ENCODE results near the gene COPA. TPM values are rescaled to one million over a fixed set of nuclear protein-coding genes. Genes with fewer than 3 reads are reported as not detected.

COPA gene
- total RNA-seq, 2 experiments from 2014 or later, result 117 to 118 TPM

DNA sequence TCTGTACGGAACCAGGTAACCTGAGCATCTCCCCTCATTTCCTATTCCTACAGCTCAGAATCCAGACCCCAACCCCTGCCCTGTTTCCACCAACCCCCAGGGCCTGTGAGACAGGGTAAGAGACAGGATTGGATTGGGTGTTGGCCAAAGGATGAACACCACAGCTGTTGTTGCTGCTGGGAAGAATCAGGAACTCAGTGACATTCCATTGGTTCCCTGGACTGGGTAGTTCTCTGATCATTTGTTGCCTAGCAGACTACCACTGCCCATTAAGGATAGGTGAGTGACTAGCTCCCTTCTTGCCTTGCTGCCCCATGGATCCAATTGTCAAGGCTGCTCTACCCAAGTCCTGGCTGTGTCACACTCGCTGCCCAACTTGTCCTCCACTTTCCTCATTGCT is 10.2 kb upstream of the COPA start:
- ATAC-seq (no peak), DNase-seq (no peak)
- no peaks in the 10 kb centered on the region for H3K9me3 Mint-ChIP-seq
- H3K4me3 Mint-ChIP-seq, result no peak overlapping the region
- peaks cover 44% of the 10 kb centered on the region for H3K36me3 Mint-ChIP-seq (ENCODE audit: low read depth)
- POLR2A ChIA-PET, result interaction anchor here (1.2 to 2.3 kb wide), 3 partner anchors 10 to 56 kb away, joined by 4 to 9 read pairs (median 6); partner anchors contain the start of genes COPA and NCSTN
- no peak for TF ChIP-seq CTCF (IDR thresholded peaks at IDR 0.05)
- intact Hi-C loops (cut with micrococcal nuclease), result no loop called here
- no peak overlapping the region for H3K27ac Mint-ChIP-seq
- peaks cover 2% of the 10 kb centered on the region for H3K4me1 Mint-ChIP-seq (ENCODE audit: low read depth)
- CTCF ChIA-PET, result interaction anchor here (1.2 to 7.5 kb wide), 7 partner anchors 8 to 62 kb away, joined by 3 to 87 read pairs (median 6); no protein-coding TSS in a partner anchor
- H3K27me3 Mint-ChIP-seq, result no peaks in the 10 kb centered on the region

GRCh38 chr1:160352555-160352954 is 9.5 kb upstream of the COPA start:
- peaks cover 44% of the 10 kb centered on the region for H3K36me3 Mint-ChIP-seq (ENCODE audit: low read depth)
- ChIA-PET POLR2A (interaction anchor here (2.0 to 2.3 kb wide), 2 partner anchors 9 to 56 kb away, joined by 6 to 9 read pairs; partner anchors contain the start of genes COPA and NCSTN), CTCF (interaction anchor here (1.2 to 7.5 kb wide), 3 partner anchors 11 to 62 kb away, joined by 3 to 87 read pairs (median 13); no protein-coding TSS in a partner anchor)

GRCh38 chr1:160351629-160352028 is 8.6 kb upstream of the COPA start:
- DNase-seq (no peak), ATAC-seq (no peak)
- H3K36me3 Mint-ChIP-seq (ENCODE audit: low read depth), result peaks cover 44% of the 10 kb centered on the region
- no peaks in the 10 kb centered on the region for H3K9me3 Mint-ChIP-seq
- CTCF ChIA-PET, result interaction anchor here (1.2 to 7.5 kb wide), 5 partner anchors 10 to 266 kb away, joined by 3 to 87 read pairs (median 4); no protein-coding TSS in a partner anchor
- intact Hi-C loops (cut with micrococcal nuclease), result no loop called here
- H3K27me3 Mint-ChIP-seq, result no peaks in the 10 kb centered on the region
- TF ChIP-seq CTCF (IDR thresholded peaks at IDR 0.05), result no peak
- peaks cover 10% of the 10 kb centered on the region for H3K4me1 Mint-ChIP-seq (ENCODE audit: low read depth)
- no peak overlapping the region for H3K4me3 Mint-ChIP-seq
- no peak overlapping the region for H3K27ac Mint-ChIP-seq
- POLR2A ChIA-PET, result interaction anchor here (0.6 to 2.3 kb wide), 5 partner anchors 8 to 57 kb away, joined by 3 to 9 read pairs (median 3); partner anchors contain the start of genes COPA and NCSTN

More at GRCh38 chr1:160352555-160352954, 9.5 kb upstream of the COPA start:
- no peak overlapping the region for H3K4me3 Mint-ChIP-seq
- DNase-seq (no peak), ATAC-seq (no peak)
- TF ChIP-seq CTCF (IDR thresholded peaks at IDR 0.05), result no peak
- H3K27ac Mint-ChIP-seq, result no peak overlapping the region
- H3K27me3 Mint-ChIP-seq, result no peaks in the 10 kb centered on the region
- H3K4me1 Mint-ChIP-seq (ENCODE audit: low read depth), result peaks cover 2% of the 10 kb centered on the region
- H3K9me3 Mint-ChIP-seq, result no peaks in the 10 kb centered on the region
- intact Hi-C loops (cut with micrococcal nuclease), result no loop called here

DNA sequence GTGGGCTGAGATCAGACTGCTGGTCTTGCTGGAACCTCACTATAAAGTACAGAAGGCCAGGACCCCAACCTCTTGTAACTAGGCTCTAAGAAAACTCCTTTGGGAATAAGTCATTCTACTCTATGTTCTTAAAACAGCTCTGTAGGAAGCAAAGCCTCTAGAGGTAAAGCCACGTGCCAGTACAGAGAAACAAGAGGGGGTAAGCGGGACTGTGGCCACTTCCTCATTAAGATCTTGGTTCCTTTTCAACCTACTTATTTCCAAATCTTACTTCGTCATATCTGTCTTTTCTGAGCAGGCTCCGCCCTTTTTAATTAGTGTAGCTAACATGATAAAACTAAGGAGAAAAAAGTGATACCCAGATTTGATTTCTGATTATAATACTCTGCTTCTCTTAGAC is 3.9 kb upstream of the COPA start:
- intact Hi-C loops (cut with micrococcal nuclease), result no loop called here
- Mint-ChIP-seq H3K9me3 (no peaks in the 10 kb centered on the region), H3K4me1 (ENCODE audit: low read depth) (peaks cover 29% of the 10 kb centered on the region), H3K36me3 (ENCODE audit: low read depth) (peaks cover 26% of the 10 kb centered on the region), H3K4me3 (no peak overlapping the region), H3K27me3 (no peaks in the 10 kb centered on the region), H3K27ac (no peak overlapping the region)
- POLR2A ChIA-PET, result interaction anchor here (0.7 kb wide), 1 partner anchor 9 kb away, joined by 3 read pairs; no protein-coding TSS in a partner anchor
- ATAC-seq (no peak), DNase-seq (no peak)
- CTCF ChIA-PET, result interaction anchor here (1.5 to 3.2 kb wide), 5 partner anchors 8 to 262 kb away, joined by 3 to 22 read pairs (median 3); no protein-coding TSS in a partner anchor
- TF ChIP-seq CTCF (IDR thresholded peaks at IDR 0.05), result no peak

DNA sequence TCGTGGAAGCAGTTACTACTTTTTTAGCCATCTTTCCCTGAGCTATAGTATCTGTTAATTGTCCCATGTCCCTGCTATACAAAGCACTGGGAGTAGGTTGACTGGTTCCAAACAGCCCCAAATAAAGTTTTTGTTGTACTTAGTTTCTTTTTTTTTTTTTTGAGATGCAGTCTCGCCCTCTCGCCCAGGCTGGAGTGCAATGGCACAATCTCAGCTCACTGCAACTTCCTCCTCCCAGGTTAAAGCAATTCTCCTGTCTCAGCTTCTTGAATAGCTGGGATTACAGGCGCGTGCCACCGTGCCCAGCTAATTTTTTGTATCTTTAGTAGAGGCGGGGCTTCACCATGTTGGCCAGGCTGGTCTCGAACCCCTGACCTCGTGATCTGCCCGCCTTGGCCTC is 3.4 kb upstream of the COPA start:
- Mint-ChIP-seq H3K4me3 (no peak overlapping the region), H3K36me3 (ENCODE audit: low read depth) (peaks cover 26% of the 10 kb centered on the region), H3K27ac (no peak overlapping the region), H3K9me3 (no peaks in the 10 kb centered on the region), H3K27me3 (no peaks in the 10 kb centered on the region), H3K4me1 (ENCODE audit: low read depth) (peaks cover 32% of the 10 kb centered on the region)
- ATAC-seq, result no peak
- DNase-seq, result no peak
- TF ChIP-seq CTCF (IDR thresholded peaks at IDR 0.05), result no peak
- ChIA-PET CTCF (interaction anchor here (1.0 to 3.2 kb wide), 6 partner anchors 8 to 263 kb away, joined by 3 to 22 read pairs (median 3); no protein-coding TSS in a partner anchor), POLR2A (no interaction called here)
- intact Hi-C loops (cut with micrococcal nuclease), result no loop called here
